Measurements from ENCODE around the gene SLC6A12. TPM values are rescaled to one million over a fixed set of nuclear protein-coding genes. Genes with fewer than 3 reads are reported as not detected.

The SLC6A12 gene
- total RNA-seq, 1 donor from 2014 or later: 14.2 TPM

DNA sequence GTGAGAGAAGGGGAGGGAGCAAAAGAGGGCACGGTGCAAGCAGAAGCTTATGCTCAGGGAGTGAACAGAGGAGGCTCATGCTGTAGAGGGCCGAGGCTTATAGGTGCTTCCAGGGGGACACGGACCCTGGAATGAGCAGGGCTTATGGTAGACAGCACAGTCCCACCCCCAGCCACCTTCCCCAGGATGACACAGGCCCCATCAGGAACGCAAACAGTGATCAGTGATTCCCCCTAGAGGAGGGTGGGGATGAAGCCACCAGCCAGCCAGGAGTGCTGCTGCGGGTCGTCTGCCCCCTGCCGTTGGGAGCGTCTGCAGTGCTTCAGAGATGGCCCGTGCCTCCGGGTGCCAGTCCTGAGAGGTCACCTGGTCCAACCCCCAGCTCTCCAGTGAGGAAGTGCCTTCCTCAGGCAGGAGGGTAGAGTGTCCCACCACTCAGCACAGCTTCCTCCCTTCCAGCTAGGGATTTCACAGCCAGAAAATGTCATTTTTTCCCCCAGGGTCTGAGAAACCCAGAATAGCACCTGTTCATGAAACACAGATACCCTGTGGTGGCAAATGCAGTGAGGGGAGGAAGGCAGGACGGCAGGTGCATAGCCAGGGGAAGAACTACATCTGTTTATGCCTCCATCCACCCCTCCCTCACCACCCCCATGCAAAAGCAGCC lies 60.7 kb downstream of the SLC6A12 start:
- Histone ChIP-seq H3K27ac (no peak overlapping the region), H3K27me3 (ENCODE audit: low read depth) (peaks cover 3% of the 10 kb centered on the region), H3K9me3 (no peaks in the 10 kb centered on the region), H3K36me3 (no peaks in the 10 kb centered on the region), H3K4me1 (peaks cover 5% of the 10 kb centered on the region), H3K4me3 (no peak overlapping the region)
- peak; percentile 78 to 83 for ATAC-seq
- TF ChIP-seq, protein P1, sequence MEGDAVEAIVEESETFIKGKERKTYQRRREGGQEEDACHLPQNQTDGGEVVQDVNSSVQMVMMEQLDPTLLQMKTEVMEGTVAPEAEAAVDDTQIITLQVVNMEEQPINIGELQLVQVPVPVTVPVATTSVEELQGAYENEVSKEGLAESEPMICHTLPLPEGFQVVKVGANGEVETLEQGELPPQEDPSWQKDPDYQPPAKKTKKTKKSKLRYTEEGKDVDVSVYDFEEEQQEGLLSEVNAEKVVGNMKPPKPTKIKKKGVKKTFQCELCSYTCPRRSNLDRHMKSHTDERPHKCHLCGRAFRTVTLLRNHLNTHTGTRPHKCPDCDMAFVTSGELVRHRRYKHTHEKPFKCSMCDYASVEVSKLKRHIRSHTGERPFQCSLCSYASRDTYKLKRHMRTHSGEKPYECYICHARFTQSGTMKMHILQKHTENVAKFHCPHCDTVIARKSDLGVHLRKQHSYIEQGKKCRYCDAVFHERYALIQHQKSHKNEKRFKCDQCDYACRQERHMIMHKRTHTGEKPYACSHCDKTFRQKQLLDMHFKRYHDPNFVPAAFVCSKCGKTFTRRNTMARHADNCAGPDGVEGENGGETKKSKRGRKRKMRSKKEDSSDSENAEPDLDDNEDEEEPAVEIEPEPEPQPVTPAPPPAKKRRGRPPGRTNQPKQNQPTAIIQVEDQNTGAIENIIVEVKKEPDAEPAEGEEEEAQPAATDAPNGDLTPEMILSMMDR (IDR thresholded peaks at IDR 0.05): peak; percentile 60
- DNase-seq: peak; percentile 80
- intact Hi-C loops (cut with DNase I): no loop called here

DNA sequence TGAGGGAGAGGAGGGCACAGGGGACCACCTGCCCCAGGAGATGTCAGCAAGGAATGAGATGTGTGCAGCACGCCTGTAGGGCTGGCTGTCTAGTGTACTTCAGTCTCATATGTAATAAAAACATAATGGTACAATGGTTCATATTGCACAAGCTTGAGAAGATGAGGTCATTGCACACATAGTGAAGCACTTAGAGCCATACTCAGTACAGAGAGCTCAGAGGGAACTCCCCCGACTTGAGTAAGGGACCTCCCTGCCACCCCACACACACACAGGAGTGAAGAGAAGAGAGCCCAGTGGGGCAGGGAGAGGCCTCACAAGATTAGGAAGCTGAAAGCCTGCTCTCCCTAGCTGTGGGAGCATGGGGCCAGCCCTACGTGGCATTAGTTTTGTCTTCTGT lies 61.5 kb downstream of the SLC6A12 start:
- no peak overlapping the region for H3K27ac ChIP-seq
- intact Hi-C loops (cut with DNase I): no loop called here
- peaks cover 3% of the 10 kb centered on the region for H3K27me3 ChIP-seq (ENCODE audit: low read depth)
- TF ChIP-seq, protein P1 (IDR thresholded peaks at IDR 0.05): no peak
- H3K36me3 ChIP-seq: no peaks in the 10 kb centered on the region
- DNase-seq: no peak
- peaks cover 5% of the 10 kb centered on the region for H3K4me1 ChIP-seq
- peak; percentile 57 to 74 for ATAC-seq
- H3K4me3 ChIP-seq: no peak overlapping the region
- H3K9me3 ChIP-seq: no peaks in the 10 kb centered on the region

DNA sequence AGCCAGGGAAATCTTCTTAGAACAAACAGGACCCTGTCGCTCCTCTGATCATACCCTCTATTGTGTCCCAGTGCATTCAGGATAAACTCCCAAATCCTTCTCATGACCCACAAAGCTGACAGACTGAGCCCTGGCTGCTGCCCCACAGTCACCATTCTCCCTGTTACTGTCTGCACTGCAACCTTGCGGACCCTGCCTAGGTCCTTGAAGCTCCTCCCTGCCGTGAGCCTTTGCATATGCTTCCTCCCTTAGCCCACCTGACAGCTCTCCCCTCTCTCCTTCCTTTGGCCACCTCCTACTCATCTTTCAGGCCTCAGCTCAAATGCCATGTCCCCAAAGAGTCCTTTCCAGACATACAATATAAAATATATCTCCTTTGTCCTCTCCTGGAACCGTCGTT lies 62.4 kb downstream of the SLC6A12 start:
- no peak for ATAC-seq
- TF ChIP-seq, protein P1 (IDR thresholded peaks at IDR 0.05): no peak
- Histone ChIP-seq H3K4me3 (no peak overlapping the region), H3K9me3 (no peaks in the 10 kb centered on the region), H3K27ac (no peak overlapping the region), H3K27me3 (ENCODE audit: low read depth) (peaks cover 3% of the 10 kb centered on the region), H3K4me1 (peaks cover 5% of the 10 kb centered on the region), H3K36me3 (no peaks in the 10 kb centered on the region)
- no peak for DNase-seq
- intact Hi-C loops (cut with DNase I): no loop called here

DNA sequence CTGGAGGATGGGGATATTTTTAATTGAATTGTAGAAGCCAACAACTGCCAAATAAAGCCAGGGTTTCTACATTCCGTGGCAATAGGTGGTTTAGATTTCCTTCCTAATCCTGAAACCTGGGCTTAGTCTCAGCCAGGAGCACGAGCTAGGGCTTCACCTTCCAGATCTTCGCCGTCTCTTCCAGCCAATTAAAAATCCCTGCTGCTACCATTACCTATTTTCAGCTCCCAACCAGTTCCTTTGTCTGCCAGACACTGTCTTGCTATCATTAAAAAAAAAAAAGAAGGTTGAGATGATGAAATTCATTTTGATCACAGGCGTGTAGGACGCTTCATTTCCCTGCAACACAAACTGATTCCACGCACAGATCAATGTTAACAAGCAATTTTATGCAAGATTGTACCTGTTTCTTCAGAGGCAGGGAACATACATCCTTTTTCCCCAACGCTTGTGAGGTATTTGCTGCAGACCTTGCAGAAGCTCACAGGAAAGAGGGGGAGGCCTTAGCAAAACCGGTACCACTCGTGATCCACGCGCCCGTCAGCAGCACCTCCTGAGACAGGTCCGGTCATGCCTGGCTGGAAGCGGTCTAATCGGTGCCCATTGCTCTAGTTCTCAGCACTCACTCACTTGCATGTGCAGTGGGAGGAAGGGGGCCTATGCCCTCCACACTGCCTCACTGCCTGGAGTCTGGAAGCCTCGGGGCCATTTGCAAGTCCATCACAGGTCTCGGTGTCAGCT lies 65.1 kb downstream of the SLC6A12 start:
- DNase-seq: no peak
- H3K9me3 ChIP-seq: no peaks in the 10 kb centered on the region
- peaks cover 3% of the 10 kb centered on the region for H3K27me3 ChIP-seq (ENCODE audit: low read depth)
- ATAC-seq: no peak
- no peak overlapping the region for H3K27ac ChIP-seq
- intact Hi-C loops (cut with DNase I): no loop called here
- H3K4me1 ChIP-seq: peaks cover 5% of the 10 kb centered on the region
- TF ChIP-seq, protein P1 (IDR thresholded peaks at IDR 0.05): no peak
- H3K36me3 ChIP-seq: no peaks in the 10 kb centered on the region
- no peak overlapping the region for H3K4me3 ChIP-seq

DNA sequence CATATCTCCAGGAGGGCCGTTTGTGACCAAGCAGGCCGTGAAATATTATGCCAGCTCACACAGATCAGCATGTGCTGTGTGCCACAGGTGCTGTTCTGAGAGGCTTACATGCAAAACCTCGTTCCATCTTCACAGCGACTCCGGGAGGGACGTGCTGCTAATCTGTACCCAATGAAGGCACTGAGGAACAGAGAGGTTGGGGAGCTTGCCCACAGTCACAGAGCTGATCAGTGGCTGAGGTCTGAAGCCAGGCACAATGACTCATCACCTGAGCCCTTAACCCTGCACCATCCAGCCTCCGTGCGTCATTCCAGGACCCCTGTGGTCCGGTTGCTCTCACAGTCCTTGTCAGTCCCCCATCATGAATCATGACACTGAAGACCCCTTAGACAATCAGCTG lies 66.7 kb downstream of the SLC6A12 start:
- H3K27me3 ChIP-seq (ENCODE audit: low read depth): peaks cover 3% of the 10 kb centered on the region
- no peaks in the 10 kb centered on the region for H3K36me3 ChIP-seq
- TF ChIP-seq, protein P1 (IDR thresholded peaks at IDR 0.05): no peak
- H3K4me1 ChIP-seq: no peaks in the 10 kb centered on the region
- H3K27ac ChIP-seq: no peak overlapping the region
- intact Hi-C loops (cut with DNase I): no loop called here
- no peak overlapping the region for H3K4me3 ChIP-seq
- DNase-seq: no peak
- no peaks in the 10 kb centered on the region for H3K9me3 ChIP-seq
- no peak for ATAC-seq
